Measurements from ENCODE around the gene GPANK1. TPM values are rescaled to one million over a fixed set of nuclear protein-coding genes. Genes with fewer than 3 reads are reported as not detected.

GPANK1 gene
- total RNA-seq, 4 donors from 2014 or later = 17.3 to 29.8 (median 24.5) TPM

GRCh38 chr6:31615748-31616147 lies 49.0 kb downstream of the GPANK1 start:
- Histone ChIP-seq H3K4me1 (peaks cover 4% of the 10 kb centered on the region in 2 donors), H3K27me3 (no peaks in the 10 kb centered on the region), H3K4me3 (peak overlapping the region in 1 of 4 donors; percentile 27), H3K36me3 (no peaks in the 10 kb centered on the region), H3K9me3 (no peaks in the 10 kb centered on the region), H3K27ac (no peak overlapping the region)
- DNase-seq = no peak
- no peak for ATAC-seq
- in situ Hi-C loops (cut with MboI; ENCODE audit: low sequenced_read_pairs in 4 of 4) = no loop called here
- TF ChIP-seq CTCF (IDR thresholded peaks at IDR 0.05 in 4 of 5, conservative IDR thresholded peaks at IDR 0.05 in 1 of 5) = no peak
- no peak for TF ChIP-seq POLR2A (IDR thresholded peaks at IDR 0.05)
- intact Hi-C loops (cut with DNase I; ENCODE audit: low total_unique reads) = no loop called here

- Histone ChIP-seq H3K27me3 (no peaks in the 10 kb centered on the region), H3K4me1 (peaks cover 4% of the 10 kb centered on the region in 2 donors), H3K27ac (no peak within 1 kb of the TSS), H3K9me3 (no peaks in the 10 kb centered on the region), H3K36me3 (no peaks in the 10 kb centered on the region), H3K4me3 (peak within 1 kb of the TSS in 1 of 4 donors; percentile 27)
- DNase-seq = no peak
- no peak for ATAC-seq
- in situ Hi-C loops (cut with MboI; ENCODE audit: low sequenced_read_pairs in 4 of 4) = no loop called here
- TF ChIP-seq CTCF (IDR thresholded peaks at IDR 0.05 in 4 of 5, conservative IDR thresholded peaks at IDR 0.05 in 1 of 5) = no peak
- no peak for TF ChIP-seq POLR2A (IDR thresholded peaks at IDR 0.05)
- intact Hi-C loops (cut with DNase I; ENCODE audit: low total_unique reads) = no loop called here
Measured at GRCh38 chr6:31614684-31615578, 49.9 kb downstream of the GPANK1 start, which contains the start of gene AIF1. Gene AIF1 (plus strand): TSS chr6:31615234. CDS start chr6:31615330, 96 bp downstream.

GRCh38 chr6:31614075-31614619 lies 50.6 kb downstream of the GPANK1 start:
- in situ Hi-C loops (cut with MboI; ENCODE audit: low sequenced_read_pairs in 4 of 4) = no loop called here
- no peaks in the 10 kb centered on the region for H3K9me3 ChIP-seq
- no peaks in the 10 kb centered on the region for H3K4me1 ChIP-seq
- intact Hi-C loops (cut with DNase I; ENCODE audit: low total_unique reads) = no loop called here
- DNase-seq = no peak
- no peak overlapping the region for H3K27ac ChIP-seq
- no peak for ATAC-seq
- no peaks in the 10 kb centered on the region for H3K36me3 ChIP-seq
- no peak overlapping the region for H3K4me3 ChIP-seq
- no peak for TF ChIP-seq POLR2A (IDR thresholded peaks at IDR 0.05)
- TF ChIP-seq CTCF (IDR thresholded peaks at IDR 0.05 in 4 of 5, conservative IDR thresholded peaks at IDR 0.05 in 1 of 5) = no peak
- no peaks in the 10 kb centered on the region for H3K27me3 ChIP-seq

Small RNAs within 50 kb of the gene (microRNA-seq; reads per million reads assigned to microRNA genes)
- 1.2 to 1.7 reads per million in 2 donors for gene MIR4646 (ENCODE audit: borderline replicate concordance in 2 of 2)
- 0 reads per million in 2 donors for gene MIR6832 (ENCODE audit: borderline replicate concordance in 2 of 2)

Other genes starting within 250 kb of the GPANK1 start
- 1 to 10 TPM in 1 of 4 donors, under 1 TPM in 3; 0.20 to 1.2 (median 0.50) TPM for gene MICB, start 166.9 kb downstream of the GPANK1 start, total RNA-seq
- not detected for gene MCCD1, start 136.0 kb downstream of the GPANK1 start, total RNA-seq
- 100 to 1,000 TPM; 107 to 198 (median 144) TPM for gene DDX39B, start 123.0 kb downstream of the GPANK1 start, total RNA-seq
- 1 to 10 TPM in 2 of 4 donors, under 1 TPM in 2; 0.46 to 1.8 (median 1.1) TPM for gene ATP6V1G2, start 118.4 kb downstream of the GPANK1 start, total RNA-seq
- gene NFKBIL1, start 117.4 kb downstream of the GPANK1 start, total RNA-seq = 10 to 100 TPM; 17.6 to 21.7 (median 20.3) TPM
- gene LTA, start 92.7 kb downstream of the GPANK1 start, total RNA-seq = not detected
- under 1 TPM in 2 of 4 donors, not detected in 2; 0.23 to 0.87 TPM for gene TNF, start 89.4 kb downstream of the GPANK1 start, total RNA-seq
- not detected for gene LTB, start 82.6 kb downstream of the GPANK1 start, total RNA-seq
- 10 to 100 TPM in 1 of 4 donors, 1 to 10 TPM in 2, not detected in 1; 1.6 to 22.3 (median 4.1) TPM for gene LST1, start 78.7 kb downstream of the GPANK1 start, total RNA-seq
- gene NCR3, start 72.0 kb downstream of the GPANK1 start, total RNA-seq = not detected
- gene AIF1, start 49.8 kb downstream of the GPANK1 start, total RNA-seq = 10 to 100 TPM in 1 of 4 donors, 1 to 10 TPM in 3; 4.3 to 11.0 (median 4.8) TPM
- 10 to 100 TPM; 38.9 to 67.7 (median 52.0) TPM for gene PRRC2A, start 44.3 kb downstream of the GPANK1 start, total RNA-seq
- gene BAG6, start 12.3 kb downstream of the GPANK1 start, total RNA-seq = 100 to 1,000 TPM; 305 to 509 (median 459) TPM
- gene APOM, start 9.1 kb downstream of the GPANK1 start, total RNA-seq = 1 to 10 TPM; 1.8 to 7.9 (median 2.4) TPM
- gene C6orf47, start 4.2 kb downstream of the GPANK1 start, total RNA-seq = 10 to 100 TPM; 22.2 to 34.9 (median 26.8) TPM
- 100 to 1,000 TPM; 185 to 251 (median 226) TPM for gene CSNK2B, start 1.1 kb upstream of the GPANK1 start, total RNA-seq
- 1 to 10 TPM in 1 of 4 donors, under 1 TPM in 2, not detected in 1; 0.19 to 2.7 (median 0.60) TPM for gene LY6G5B, start 5.0 kb upstream of the GPANK1 start, total RNA-seq
- gene LY6G5C, start 16.1 kb upstream of the GPANK1 start, total RNA-seq = 1 to 10 TPM in 2 of 4 donors, not detected in 2; 1.3 to 3.2 TPM
- 10 to 100 TPM; 39.2 to 82.9 (median 57.5) TPM for gene ABHD16A, start 38.3 kb upstream of the GPANK1 start, total RNA-seq
- gene LY6G6F, start 41.9 kb upstream of the GPANK1 start, total RNA-seq = not detected
- gene LY6G6D, start 50.4 kb upstream of the GPANK1 start, total RNA-seq = not detected
- not detected for gene LY6G6C, start 56.7 kb upstream of the GPANK1 start, total RNA-seq
- gene MPIG6B, start 58.4 kb upstream of the GPANK1 start, total RNA-seq = not detected
- gene DDAH2, start 64.3 kb upstream of the GPANK1 start, total RNA-seq = 10 to 100 TPM; 10.6 to 24.2 (median 15.4) TPM
- 10 to 100 TPM; 20.9 to 41.3 (median 26.3) TPM for gene CLIC1, start 71.5 kb upstream of the GPANK1 start, total RNA-seq
- gene MSH5, start 75.0 kb upstream of the GPANK1 start, total RNA-seq = 1 to 10 TPM in 3 of 4 donors, under 1 TPM in 1; 0.35 to 7.8 (median 1.6) TPM
- gene SAPCD1, start 97.7 kb upstream of the GPANK1 start, total RNA-seq = not detected
- gene VWA7, start 112.3 kb upstream of the GPANK1 start, total RNA-seq = 1 to 10 TPM; 2.0 to 7.8 (median 4.7) TPM
- gene VARS1, start 130.8 kb upstream of the GPANK1 start, total RNA-seq = 100 to 1,000 TPM in 1 of 4 donors, 10 to 100 TPM in 3; 39.2 to 102 (median 67.4) TPM
- 10 to 100 TPM; 25.1 to 43.7 (median 32.9) TPM for gene LSM2, start 142.0 kb upstream of the GPANK1 start, total RNA-seq
- gene HSPA1L, start 150.3 kb upstream of the GPANK1 start, total RNA-seq = 1 to 10 TPM; 1.1 to 7.1 (median 3.5) TPM
- gene HSPA1A, start 150.5 kb upstream of the GPANK1 start, total RNA-seq = 100 to 1,000 TPM in 2 of 4 donors, 10 to 100 TPM in 2; 85.8 to 205 (median 111) TPM
- 100 to 1,000 TPM in 2 of 4 donors, 10 to 100 TPM in 2; 71.5 to 178 (median 112) TPM for gene HSPA1B, start 162.7 kb upstream of the GPANK1 start, total RNA-seq
- 10 to 100 TPM; 20.8 to 42.7 (median 38.1) TPM for gene NEU1, start 197.8 kb upstream of the GPANK1 start, total RNA-seq
- gene SLC44A4, start 214.0 kb upstream of the GPANK1 start, total RNA-seq = 1 to 10 TPM in 1 of 4 donors, not detected in 3; 1.6 TPM
- 10 to 100 TPM in 3 of 4 donors, 1 to 10 TPM in 1; 8.4 to 17.5 (median 13.0) TPM for gene EHMT2, start 232.7 kb upstream of the GPANK1 start, total RNA-seq
- gene ZBTB12, start 237.1 kb upstream of the GPANK1 start, total RNA-seq = under 1 TPM in 1 of 4 donors, not detected in 3; 0.26 TPM